ENCODE measurements around the gene RAB10. TPM values are rescaled to one million over a fixed set of nuclear protein-coding genes. Genes with fewer than 3 reads are reported as not detected.

Gene RAB10
- total and polyA plus RNA-seq, 2 of the 13 experiments (the other 11 are each of a cell fraction or from before 2014, with no cell fraction given) = 48.2 to 120 TPM

- no peak overlapping the region for H2AFZ ChIP-seq (ENCODE audit: low read length)
- no peaks in the 10 kb centered on the region; the same call in 1 of the 2 replicates for H4K20me1 ChIP-seq (ENCODE audit: insufficient read depth, low read length)
- ATAC-seq (peak; percentile 31), FAIRE-seq (no peak), DNase-seq (ENCODE audit: low spot score) (no peak)
- peaks cover 15 to 55% of the 10 kb centered on the region in 2 experiments for H3K27me3 ChIP-seq (ENCODE audit: control insufficient read depth in 1 of 2, insufficient read depth in 2 of 2, low read length in 2 of 2)
- BruUV-seq (replicated peaks) = no TSS peak
- ChIA-PET POLR2A (no interaction called here), CTCF (ENCODE audit: low intra/inter-chr PET ratio, low total read pairs) (no interaction called here)
- intact Hi-C loops (cut with micrococcal nuclease; ENCODE audit: unreplicated experiment) = no loop called here
- 21% methylated on average over 7 of the region's 15 CpGs for whole genome bisulfite sequencing (ENCODE audit: low lambda C conversion rate)
- in situ Hi-C loops (cut with HindIII; ENCODE audit: extremely low pct_ligation_motif_present, low pct_unique_long_range_greater_than_20kb) = no loop called here
- no peak overlapping the region for H3K9ac ChIP-seq (ENCODE audit: insufficient read depth, low read depth, low read length)
- no peaks in the 10 kb centered on the region for H3K9me3 ChIP-seq (ENCODE audit: low read length)
- TF ChIP-seq ZNF281 (CRISPR knock-in tag; IDR thresholded peaks at IDR 0.05; ENCODE audit: borderline replicate concordance) (no peak), PCBP1 (IDR thresholded peaks at IDR 0.05; ENCODE audit: borderline replicate concordance, low read depth, low read length) (0 out of 2 replicates have a peak, but pooled peaks have one; percentile 13), ZNF687 (CRISPR knock-in tag; IDR thresholded peaks at IDR 0.05) (peak; percentile 32; the same call in 1 of the 2 replicates)
- TF ChIP-seq, protein P1, sequence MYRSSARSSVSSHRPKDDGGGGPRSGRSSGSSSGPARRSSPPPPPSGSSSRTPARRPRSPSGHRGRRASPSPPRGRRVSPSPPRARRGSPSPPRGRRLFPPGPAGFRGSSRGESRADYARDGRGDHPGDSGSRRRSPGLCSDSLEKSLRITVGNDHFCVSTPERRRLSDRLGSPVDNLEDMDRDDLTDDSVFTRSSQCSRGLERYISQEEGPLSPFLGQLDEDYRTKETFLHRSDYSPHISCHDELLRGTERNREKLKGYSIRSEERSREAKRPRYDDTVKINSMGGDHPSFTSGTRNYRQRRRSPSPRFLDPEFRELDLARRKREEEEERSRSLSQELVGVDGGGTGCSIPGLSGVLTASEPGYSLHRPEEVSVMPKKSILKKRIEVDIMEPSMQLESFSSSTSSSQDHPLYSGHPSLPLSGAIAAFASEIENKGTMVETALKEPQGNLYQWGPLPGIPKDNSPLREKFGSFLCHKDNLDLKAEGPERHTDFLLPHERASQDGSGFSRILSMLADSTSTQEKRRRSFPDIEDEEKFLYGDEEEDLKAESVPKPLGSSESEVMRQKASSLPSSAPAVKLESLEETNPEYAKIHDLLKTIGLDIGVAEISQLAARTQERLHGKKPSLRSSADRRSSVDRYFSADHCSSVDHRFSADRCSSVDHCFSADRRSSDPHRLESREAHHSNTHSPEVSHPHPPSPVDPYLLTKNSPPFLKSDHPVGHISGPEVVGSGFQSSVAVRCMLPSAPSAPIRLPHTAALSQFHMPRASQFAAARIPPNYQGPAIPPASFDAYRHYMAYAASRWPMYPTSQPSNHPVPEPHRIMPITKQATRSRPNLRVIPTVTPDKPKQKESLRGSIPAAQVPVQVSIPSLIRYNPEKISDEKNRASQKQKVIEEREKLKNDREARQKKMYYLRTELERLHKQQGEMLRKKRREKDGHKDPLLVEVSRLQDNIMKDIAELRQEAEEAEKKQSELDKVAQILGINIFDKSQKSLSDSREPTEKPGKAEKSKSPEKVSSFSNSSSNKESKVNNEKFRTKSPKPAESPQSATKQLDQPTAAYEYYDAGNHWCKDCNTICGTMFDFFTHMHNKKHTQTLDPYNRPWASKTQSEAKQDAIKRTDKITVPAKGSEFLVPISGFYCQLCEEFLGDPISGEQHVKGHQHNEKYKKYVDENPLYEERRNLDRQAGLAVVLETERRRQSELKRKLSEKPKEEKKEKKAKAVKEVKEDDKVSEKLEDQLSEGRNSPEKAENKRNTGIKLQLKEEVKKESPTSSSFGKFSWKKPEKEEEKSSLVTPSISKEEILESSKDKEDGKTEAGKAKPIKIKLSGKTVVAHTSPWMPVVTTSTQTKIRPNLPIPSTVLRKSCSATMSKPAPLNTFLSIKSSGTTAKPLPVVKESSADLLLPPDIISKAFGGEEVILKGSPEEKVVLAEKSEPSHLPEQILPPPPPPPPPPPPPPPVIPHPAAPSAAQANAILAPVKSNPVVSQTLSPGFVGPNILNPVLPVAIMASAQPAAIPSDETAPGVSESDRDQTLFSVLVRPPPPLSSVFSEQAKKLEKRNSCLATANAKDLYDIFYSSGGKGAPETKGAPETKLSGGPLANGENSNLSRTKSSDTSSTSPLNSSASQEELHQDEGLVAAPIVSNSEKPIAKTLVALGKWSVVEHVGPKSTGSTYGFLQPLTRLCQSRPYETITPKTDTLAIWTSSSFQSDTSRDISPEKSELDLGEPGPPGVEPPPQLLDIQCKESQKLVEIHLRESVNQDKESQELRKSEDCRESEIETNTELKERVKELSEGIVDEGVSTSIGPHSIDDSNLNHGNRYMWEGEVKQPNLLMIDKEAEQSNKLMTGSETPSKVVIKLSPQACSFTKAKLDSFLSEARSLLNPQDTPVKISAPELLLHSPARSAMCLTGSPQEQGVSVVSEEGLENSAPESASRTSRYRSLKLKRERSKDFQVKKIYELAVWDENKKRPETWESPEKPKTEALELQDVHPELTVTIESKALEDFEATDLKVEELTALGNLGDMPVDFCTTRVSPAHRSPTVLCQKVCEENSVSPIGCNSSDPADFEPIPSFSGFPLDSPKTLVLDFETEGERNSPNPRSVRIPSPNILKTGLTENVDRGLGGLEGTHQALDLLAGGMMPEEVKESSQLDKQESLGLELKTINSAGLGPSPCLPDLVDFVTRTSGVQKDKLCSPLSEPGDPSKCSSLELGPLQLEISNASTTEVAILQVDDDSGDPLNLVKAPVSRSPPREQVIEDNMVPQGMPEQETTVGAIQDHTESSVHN (CRISPR knock-in tag; IDR thresholded peaks at IDR 0.05) = no peak
- TF ChIP-seq, protein P2, sequence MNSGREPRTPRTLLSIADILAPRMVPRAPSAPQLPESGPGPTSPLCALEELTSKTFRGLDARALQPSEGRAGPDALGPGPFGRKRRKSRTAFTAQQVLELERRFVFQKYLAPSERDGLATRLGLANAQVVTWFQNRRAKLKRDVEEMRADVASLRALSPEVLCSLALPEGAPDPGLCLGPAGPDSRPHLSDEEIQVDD (CRISPR knock-in tag; IDR thresholded peaks at IDR 0.05; ENCODE audit: borderline replicate concordance) = 0 out of 2 replicates have a peak, but pooled peaks have one; percentile 42
- peaks cover 26% of the 10 kb centered on the region for H3K4me1 ChIP-seq (ENCODE audit: insufficient read depth, low read length)
- H3K4me3 ChIP-seq (replicated peaks in 1 of 3; ENCODE audit: insufficient read depth in 1 of 3, low read depth in 2 of 3, low read length in 3 of 3) = peak overlapping the region in 1 of 3 experiments; percentile 3; a peak in 1 of 6 replicates
- no peak overlapping the region for H3K27ac ChIP-seq (ENCODE audit: extremely low read length, insufficient read depth, low read length)
- H3K4me2 ChIP-seq (ENCODE audit: low read depth, low read length) = peak overlapping the region; percentile 21; the same call in 1 of the 2 replicates
- no peaks in the 10 kb centered on the region for H3K79me2 ChIP-seq (ENCODE audit: insufficient read depth, low read length)
- H3K36me3 ChIP-seq (replicated peaks in 1 of 2; ENCODE audit: control insufficient read depth in 1 of 2, insufficient read depth in 2 of 2, low read length in 2 of 2) = no peaks in the 10 kb centered on the region
Measured at GRCh38 chr2:26175466-26176278, 141.8 kb downstream of the RAB10 start.

Measured in HepG2 (cell line).